ENCODE data around the gene METTL17.

DNA sequence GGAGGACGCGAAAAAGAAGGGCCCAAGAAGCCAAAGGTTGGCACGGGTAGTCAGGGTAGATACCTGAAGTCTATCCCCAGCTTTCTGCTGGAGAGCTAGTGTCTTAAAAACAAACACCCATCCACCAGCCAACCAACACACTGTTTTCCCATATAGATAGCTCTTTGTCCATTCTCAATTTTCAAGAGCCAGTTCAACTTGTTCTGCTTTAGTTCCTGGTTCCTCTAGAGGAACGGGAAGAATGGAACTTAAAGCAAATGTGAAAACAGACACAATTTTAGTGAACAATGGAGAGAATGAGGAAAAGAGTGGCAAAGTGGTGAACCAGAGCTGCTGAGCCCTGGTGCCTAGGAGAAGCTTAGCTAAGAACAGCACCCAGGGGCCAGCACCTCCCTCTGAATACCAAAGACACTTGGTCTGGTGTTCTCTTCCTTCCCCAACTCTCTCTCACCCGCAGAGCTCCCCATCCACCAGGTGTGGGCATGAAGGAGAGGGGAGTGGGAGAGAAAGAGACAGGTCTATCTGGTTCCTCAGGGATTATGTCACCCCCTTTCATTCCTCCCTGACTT, 31.3 kb downstream of the METTL17 start:
- TF ChIP-seq, protein P1, sequence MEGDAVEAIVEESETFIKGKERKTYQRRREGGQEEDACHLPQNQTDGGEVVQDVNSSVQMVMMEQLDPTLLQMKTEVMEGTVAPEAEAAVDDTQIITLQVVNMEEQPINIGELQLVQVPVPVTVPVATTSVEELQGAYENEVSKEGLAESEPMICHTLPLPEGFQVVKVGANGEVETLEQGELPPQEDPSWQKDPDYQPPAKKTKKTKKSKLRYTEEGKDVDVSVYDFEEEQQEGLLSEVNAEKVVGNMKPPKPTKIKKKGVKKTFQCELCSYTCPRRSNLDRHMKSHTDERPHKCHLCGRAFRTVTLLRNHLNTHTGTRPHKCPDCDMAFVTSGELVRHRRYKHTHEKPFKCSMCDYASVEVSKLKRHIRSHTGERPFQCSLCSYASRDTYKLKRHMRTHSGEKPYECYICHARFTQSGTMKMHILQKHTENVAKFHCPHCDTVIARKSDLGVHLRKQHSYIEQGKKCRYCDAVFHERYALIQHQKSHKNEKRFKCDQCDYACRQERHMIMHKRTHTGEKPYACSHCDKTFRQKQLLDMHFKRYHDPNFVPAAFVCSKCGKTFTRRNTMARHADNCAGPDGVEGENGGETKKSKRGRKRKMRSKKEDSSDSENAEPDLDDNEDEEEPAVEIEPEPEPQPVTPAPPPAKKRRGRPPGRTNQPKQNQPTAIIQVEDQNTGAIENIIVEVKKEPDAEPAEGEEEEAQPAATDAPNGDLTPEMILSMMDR (IDR thresholded peaks at IDR 0.05): no peak
- TF ChIP-seq POLR2A (IDR thresholded peaks at IDR 0.05): no peak
